Stimulated activated CD8-positive, alpha-beta memory T cell treated with anti-CD3 and anti-CD28 coated beads, Interleukin-4, amount 100 ng/mL, for 1 hour (primary cell): ENCODE results near the gene RTBDN.
"Not testable (repeated sequence)": the region's sequence is repeated elsewhere in the genome, so short reads cannot be mapped to it uniquely, and the experiment has no call there.

Source experiments
- DNase-seq, 2 donors: peaks; one replicate each; pipeline ENCODE4 v3.0.0-alpha.2; 2020; ENCODE audit warnings: low read depth in 2 of 2, low spot score in 1 of 2

RTBDN gene

DNA sequence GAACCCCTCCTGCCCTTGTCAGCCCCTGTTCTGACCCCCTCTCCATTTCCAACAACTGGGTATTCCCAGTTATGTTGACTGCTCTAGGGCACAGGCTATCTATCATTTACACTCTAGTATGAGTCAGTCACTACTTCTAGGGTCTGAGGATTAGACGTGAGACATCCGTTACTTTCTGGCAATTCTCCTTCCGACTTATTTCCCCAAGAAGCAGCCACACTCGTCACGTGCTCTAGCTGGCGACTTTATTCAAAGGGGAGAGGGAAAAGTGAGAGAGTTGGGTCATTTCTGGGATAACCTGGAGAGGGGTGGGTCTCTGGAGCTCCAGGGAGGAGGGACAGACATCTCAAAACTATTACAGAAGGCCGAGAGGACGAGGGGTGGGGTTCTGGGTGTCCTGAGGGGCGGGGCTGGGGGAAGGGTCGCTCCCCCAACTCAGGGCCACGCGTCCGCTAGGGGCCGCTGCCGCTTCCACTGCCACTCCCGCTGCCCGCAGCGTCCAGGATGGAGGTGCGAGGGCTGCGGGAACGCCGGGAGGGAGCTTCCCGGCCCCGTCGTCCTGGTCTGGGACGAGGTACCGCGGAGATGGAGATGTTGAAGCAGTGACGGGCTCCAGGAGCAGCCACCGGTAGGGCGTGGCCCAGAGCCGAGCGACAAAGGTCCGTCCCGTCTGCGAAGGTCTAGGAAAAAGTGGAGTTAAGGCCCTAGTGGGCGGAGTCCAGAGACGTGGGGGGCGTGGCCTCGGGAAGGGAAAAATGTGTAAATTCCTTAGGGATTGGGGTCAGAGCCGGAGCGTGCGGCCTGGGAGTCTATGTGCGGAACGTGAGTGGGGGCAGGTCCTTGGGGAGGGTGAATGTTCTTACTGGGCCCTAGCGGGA, 8.9 kb downstream of the RTBDN start:
- DNase-seq, result no peak

- no peak for DNase-seq
These were observed 12.6 kb downstream of the RTBDN start for GRCh38 chr19:12821761-12822160.

DNA sequence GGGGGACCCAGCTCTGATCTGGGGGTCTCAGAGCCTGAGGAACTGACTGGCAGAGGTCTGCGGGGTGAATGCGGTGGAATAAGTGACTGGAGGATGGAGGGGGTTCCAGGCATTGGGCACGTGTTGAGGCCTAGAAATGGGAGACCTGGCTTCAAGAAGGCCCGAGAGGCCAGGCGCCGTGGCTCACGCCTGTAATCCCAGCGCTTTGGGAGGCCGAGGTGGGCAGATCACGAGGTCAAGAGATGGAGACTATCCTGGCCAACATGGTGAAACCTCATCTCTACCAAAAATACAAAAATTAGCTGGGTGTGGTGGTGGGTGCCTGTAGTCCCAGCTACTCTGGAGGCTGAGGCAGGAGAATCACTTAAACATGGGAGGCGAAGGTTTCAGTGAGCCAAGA, 16.6 kb downstream of the RTBDN start:
- DNase-seq, result not testable (repeated sequence)

GRCh38 chr19:12817188-12817587, 17.2 kb downstream of the RTBDN start:
- DNase-seq, result not testable (repeated sequence)

GRCh38 chr19:12815088-12815487, 19.3 kb downstream of the RTBDN start:
- DNase-seq, result no peak

DNA sequence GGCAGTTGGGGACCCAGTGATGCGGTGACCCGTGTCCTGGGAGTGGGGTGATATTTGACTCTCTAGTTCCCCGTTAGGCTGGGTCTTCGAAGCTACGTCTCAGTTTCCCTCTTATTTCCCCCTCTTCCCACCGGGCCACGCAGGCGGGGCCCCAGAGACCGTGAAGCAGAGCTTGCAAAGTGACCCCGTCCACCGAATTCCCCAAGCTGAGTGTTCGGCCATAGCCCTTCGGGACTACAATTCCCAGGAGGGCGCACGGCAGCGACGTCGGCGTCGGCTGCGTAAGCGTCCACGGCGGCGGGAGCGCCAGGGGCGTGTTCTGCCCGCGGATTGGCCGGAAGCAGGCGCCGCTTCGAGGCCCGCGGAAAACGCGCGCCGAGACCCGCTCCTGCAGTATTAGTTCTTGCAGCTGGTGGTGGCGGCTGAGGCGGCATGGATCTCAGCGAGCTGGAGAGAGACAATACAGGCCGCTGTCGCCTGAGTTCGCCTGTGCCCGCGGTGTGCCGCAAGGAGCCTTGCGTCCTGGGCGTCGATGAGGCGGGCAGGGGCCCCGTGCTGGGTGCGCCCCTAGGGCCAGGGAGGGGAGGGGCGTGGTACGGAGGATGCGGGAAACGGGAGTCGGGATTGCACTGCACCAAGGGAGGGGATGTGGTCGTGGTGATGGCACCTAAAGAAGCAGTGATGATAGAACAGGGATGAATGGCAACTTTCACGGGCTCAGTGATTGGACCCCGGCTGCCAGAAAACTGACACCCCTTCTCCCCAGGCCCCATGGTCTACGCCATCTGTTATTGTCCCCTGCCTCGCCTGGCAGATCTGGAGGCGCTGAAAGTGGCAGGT, 27.9 kb downstream of the RTBDN start, which contains the start of gene RNASEH2A:
Gene RNASEH2A, plus strand, starts transcription at position 343 of the 840 bp plus-strand sequence. Its CDS starts 90 bp downstream, at position 433.
- peak; percentile 60 to 71 for DNase-seq

GRCh38 chr19:12804051-12804450, 30.3 kb downstream of the RTBDN start:
- no peak for DNase-seq

- no peak for DNase-seq
These were observed 31.9 kb downstream of the RTBDN start for GRCh38 chr19:12802267-12803106.

- DNase-seq, result peak in 1 of 2 donors; percentile 52
These were observed 32.7 kb downstream of the RTBDN start, which contains the start of the genes PRDX2 and THSD8 for GRCh38 chr19:12801466-12802266. PRDX2 (minus strand) TSS chr19:12801800; CDS start chr19:12801261, 539 bp downstream. THSD8 (plus strand) TSS chr19:12802069; CDS start chr19:12802072, 3 bp downstream.

GRCh38 chr19:12800923-12801465, 33.4 kb downstream of the RTBDN start:
- DNase-seq, result no peak

DNA sequence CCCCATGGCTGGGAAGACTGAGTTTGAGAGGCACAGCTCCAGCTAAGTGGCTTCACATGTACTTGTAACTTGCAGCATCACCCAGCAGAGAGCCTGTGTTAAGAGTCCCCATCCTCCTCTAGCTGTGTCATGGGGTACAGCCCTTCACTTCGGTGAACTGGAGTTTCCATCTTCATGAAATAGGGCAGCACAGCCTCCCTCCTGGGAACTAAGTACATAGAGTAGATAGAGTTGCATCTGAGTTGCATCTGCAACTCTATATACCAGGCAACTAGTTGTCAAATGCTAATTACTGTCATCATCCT, 34.0 kb downstream of the RTBDN start:
- no peak for DNase-seq

- DNase-seq, result no peak
These were observed 34.5 kb downstream of the RTBDN start for GRCh38 chr19:12799742-12800465.

DNA sequence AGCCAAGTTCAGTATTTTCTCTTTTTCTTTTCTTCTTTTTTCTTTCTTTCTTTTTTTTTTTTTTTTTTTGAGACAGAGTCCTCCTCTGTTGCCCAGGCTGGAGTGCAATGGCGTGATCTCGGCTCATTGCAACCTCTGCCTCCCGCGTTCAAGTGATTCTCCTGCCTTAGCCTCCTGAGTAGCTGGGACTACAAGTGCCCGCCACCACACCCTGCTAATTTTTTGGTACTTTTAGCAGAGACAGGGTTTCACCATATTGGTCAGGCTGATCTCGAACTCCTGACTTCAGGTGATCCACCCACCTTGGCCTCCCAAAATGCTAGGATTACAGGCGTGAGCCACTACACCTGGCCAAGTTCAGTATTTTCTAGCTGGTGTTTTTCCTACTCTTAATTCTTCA, 36.8 kb downstream of the RTBDN start:
- not testable (repeated sequence) for DNase-seq

DNA sequence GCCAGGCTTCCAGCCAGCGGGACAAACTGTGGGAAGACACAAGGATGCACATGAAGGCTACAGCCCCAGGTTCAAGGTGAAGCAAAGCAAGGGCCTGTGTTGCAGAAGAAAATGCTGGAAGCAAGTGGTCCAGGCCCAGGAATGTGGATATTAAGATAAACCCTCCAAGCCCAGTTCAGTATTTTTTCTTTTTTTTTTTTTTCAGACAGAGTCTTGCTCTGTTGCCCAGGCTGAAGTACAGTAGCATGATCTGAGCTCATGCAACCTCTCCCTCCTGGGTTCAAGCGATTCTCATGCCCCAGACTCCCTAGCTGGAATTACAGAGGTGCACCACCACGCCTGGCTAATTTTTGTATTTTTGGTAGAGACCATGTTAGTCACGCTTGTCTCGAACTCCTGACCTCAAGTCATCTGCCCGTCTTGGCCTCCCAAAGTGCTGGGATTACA, 37.2 kb downstream of the RTBDN start:
- DNase-seq, result no peak

DNA sequence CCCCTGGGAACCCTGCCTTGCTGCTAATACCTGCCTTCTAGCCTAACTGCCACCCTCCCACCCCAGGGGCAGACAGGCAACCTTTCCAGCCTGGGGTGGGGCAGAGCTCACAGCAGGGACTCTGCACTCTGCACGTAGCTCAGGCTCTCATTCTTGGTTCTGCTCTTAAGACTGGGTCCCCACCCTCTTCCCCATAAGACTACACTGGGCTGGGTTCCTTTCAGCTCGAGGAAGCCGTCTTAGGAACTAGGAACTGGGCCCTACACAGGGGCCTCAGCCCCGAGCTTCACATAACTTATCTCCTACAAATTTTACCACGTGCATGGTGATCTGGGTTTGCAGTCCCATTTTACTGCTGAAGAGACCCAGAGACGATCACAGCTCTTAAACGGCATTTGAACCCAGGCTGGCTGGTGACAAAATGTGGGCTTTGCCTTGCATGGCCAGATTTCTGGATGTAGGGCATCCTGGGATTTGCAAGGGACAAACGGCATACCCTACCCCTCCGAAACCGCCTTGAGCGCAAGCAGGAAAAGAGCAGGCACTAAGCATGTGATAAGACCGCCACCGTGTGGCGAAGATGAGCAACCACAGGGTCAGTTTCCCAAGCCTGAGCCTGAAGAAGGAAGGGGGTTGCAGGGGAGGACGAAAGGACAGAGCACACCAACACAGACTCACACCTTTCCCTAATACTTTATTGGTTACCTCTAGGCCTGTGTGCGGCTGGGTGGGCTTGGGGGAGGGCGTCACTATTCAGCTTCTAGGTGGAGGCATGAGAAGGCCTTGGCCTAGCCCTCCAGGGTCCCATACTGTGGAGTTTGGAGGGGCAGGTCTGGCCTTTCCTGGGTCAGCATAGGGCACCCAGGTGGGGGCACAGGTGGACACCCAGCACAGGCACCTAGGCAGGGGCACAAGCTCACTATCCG, 38.0 kb downstream of the RTBDN start:
- DNase-seq, result no peak

GRCh38 chr19:12794971-12795381, 39.4 kb downstream of the RTBDN start:
- DNase-seq, result no peak

- DNase-seq, result no peak
These were observed 40.0 kb downstream of the RTBDN start for GRCh38 chr19:12794196-12794941.
